HG02943 (cell line): ENCODE results near the gene PCBP3.
"Not testable (repeated sequence)": the region's sequence is repeated elsewhere in the genome, so short reads cannot be mapped to it uniquely, and the experiment has no call there.

Experiments
- ATAC-seq: cut with Tn5 transposase; IDR thresholded peaks from one replicate; pipeline ENCODE4 v1.9.1; 2021; ENCODE audit warnings: mild to moderate bottlenecking, low read depth, moderate library complexity; ENCODE audit not compliant: unreplicated experiment

Gene PCBP3

DNA sequence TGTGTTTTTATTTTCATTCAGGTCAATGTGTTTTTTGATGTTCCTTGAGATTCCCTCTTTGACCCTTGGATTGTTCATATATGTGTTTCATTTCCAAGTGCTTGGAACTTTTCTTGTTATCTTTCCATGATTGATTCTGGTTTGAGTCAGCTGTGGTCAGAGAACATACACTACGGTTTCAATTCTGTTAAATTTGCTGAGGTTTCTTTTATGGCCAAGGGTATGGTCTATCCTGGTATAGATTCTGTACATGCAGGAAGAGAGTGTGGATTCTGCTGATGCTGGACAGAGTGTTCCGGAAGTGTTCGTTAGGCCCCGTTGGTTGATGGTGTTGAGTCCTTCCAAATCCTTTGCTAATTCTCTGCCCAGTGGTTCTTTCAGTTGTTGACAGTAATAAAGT is 239.6 kb downstream of the PCBP3 start:
- no peak for ATAC-seq

DNA sequence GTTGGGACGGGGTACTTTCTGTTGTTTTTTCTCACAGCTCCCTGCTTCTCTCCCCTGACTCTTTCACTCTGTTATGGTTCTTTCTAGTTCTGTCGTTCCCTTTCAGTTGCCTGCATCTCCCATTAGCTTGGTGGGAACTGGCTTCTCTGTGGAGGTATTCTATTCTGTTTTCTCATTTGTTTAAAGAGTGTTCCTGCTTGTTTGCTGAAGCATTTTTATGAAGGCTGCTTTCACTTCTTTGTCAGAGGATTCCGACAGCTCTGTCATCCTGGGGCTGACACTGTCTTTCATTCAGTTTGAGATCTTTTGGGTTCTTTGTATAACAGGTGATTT is 242.0 kb downstream of the PCBP3 start:
- ATAC-seq = no peak

DNA sequence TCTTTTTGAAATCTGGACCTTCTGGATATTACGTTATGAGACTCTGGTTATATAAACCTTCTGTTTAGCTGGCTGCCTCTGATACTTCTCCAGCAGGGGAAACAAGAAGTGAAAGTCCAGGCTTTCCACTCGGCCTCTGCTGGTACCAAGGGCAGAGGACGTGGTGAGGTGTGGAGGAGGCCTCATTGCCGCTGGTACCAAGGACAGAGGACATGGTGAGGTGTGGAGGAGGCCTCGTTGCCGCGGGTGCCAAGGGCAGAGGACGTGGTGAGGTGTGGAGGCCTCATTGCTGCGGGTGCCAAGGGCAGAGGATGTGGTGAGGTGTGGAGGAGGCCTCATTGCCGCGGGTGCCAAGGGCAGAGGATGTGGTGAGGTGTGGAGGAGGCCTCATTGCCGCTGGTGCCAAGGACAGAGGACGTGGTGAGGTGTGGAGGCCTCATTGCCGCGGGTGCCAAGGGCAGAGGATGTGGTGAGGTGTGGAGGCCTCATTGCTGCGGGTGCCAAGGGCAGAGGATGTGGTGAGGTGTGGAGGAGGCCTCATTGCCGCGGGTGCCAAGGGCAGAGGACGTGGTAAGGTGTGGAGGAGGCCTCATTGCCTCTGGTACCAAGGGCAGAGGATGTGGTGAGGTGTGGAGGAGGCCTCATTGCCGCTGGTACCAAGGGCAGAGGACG is 242.5 kb downstream of the PCBP3 start:
- not testable (repeated sequence) for ATAC-seq

- no peak for ATAC-seq
Measured at GRCh38 chr21:45886610-45887026, 243.1 kb downstream of the PCBP3 start.

DNA sequence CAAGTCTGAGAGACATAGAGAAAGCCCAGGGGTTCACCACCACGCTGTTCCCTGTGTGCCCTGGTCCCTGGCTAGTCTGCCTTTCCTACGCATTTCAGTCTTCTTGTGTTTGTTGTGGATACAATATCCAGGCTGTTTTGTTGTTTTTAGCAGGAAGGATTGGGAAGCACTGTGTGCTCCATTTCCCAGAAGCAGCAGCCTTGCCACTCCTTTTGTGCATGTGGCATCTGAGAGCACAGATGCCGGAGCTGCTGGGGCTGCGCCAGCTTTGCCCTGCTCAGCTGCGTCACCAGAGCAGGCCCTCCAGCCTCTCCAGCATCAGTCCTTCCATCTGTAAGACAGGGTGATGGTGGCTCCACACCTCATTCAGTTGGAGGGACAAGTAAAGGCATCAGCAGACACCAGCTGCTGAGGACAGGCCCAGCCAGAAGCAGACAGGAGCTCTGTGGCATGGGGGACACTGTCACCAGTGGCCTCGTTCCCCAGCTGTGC is 243.6 kb downstream of the PCBP3 start:
- no peak for ATAC-seq

GRCh38 chr21:45887788-45888187 is 244.3 kb downstream of the PCBP3 start:
- ATAC-seq = no peak

- no peak for ATAC-seq
Measured at GRCh38 chr21:45888386-45889009, 245.0 kb downstream of the PCBP3 start.

DNA sequence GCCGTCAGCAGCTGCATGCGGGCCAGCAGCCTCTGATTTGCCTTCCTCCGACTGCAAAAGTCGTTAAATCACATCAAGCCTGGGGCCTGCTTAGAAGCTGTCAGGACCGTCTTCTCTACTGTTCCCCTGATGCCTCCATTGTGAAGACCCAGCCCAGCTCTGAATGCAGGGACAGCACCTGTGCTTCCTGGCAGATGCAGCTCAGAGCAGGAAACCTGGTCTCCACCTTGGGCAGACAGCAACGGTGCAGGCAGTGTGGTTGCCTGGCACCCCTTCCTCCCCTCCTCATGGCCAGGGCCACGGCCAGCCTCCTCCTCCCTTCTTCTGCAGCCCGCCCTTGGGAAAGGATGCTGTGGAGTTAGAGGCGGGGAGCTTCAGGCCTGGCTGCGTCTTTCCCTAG is 245.7 kb downstream of the PCBP3 start:
- no peak for ATAC-seq

DNA sequence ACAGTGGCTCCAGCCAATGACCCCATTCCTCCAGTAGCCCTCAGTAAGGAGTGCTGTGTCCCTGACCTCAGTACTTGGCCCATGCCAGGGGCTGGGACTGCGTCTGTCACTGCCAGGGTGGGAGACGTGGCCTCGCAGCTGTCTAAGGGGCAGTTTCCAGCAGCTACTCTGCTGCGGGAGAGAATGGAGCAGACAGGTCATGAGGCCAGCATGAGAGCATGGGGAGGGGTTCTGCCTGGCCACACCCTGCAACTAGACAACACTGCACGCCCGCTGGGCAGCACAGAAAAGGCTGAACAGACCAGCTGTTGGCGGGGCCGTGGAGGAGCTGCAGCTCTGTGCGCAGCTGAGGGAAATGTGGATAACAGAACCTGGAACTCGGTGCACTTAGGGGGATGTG is 246.4 kb downstream of the PCBP3 start:
- no peak for ATAC-seq

- ATAC-seq = no peak
Measured at GRCh38 chr21:45891388-45892155, 248.0 kb downstream of the PCBP3 start.

DNA sequence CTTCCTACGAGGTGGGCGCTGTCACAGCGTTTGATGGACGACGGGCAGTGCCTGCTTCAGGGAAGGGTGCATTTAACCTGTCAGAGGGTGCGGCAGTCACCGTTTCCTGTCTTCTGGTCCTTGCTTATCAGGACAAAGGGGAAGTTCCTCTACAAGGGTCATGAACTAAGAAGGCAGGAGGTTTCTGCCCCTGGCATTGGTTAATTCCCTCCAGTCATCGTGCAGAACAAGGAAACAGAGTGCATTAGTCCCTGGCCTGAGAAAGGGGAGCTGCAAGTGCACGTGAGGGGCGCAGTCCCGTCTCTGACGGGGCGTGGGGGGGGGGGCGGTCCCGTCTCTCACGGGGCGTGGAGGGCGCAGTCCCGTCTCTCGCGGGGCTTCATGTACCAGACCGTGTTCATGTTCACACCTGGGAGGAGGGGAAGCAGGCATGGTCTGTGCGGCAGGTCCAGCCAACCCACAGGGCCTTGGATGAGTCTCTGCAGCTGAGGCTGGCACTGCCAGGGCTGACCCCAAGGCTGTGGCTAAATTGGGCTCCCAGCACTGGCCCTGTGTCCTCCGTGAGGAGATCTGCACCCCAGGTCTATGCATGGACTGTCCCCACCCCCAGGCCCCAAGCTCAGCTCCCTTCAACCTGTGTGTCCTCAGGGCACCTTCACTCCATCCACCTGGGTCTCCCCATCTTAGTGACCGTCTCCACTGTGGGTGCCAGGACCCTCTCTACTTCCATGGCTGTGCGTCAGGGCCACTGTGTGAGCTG is 248.8 kb downstream of the PCBP3 start:
- ATAC-seq = no peak

- no peak for ATAC-seq
Measured at GRCh38 chr21:45892916-45893739, 249.6 kb downstream of the PCBP3 start.

DNA sequence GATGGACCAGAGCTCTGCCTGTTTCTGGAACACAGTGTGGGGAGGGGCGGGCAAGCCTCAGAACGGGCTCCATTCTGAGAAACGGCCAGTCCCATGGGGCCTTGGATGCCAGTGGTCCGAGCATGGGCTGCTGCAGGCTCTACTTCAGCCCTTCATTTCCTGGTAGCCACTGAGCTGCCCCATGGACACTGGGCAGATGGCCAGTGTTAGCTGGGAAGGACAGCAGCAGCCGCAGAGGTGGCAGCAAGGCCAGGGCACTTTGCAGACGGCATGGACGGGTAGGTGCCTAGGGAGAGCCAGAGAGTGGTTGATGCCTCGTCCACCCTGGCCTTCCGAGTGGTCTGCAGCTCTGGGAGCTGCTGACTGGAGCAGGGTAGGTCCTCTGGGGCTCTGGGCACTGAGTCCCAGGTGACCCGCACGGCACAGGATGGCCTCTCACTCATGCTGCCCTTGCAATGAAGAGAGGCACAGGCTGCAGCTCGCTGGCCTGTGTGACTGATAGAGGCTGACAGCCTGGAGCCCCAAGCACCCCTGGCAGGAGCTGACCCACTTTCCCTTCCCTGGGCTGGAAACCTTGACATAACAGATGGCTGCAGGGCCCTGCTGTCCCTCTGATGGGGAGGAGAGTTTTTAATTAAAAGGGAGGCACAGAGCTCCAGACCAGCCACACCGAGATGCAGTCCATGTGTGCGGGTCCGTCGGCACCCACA is 250.4 kb downstream of the PCBP3 start:
- ATAC-seq = no peak

DNA sequence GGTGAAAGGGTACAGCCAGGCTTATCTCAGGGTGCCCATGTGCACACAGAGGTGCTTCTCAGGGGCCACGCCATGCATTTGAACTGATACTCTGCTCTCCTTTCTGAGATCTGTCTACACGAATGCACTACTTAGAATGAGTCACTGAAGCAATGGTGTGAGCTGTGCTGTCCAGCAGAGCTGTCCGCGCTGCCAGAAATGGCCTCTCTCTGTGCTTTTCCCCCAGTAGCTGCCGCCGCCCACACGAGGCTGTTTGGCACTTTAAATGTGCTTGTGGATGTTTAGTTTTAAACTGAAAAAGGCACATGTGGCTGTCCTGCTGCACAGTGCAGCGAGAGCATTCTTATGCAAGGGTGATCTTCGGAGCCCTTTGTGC is 250.9 kb downstream of the PCBP3 start:
- ATAC-seq = no peak

GRCh38 chr21:45894906-45895777 is 251.6 kb downstream of the PCBP3 start:
- ATAC-seq = no peak

DNA sequence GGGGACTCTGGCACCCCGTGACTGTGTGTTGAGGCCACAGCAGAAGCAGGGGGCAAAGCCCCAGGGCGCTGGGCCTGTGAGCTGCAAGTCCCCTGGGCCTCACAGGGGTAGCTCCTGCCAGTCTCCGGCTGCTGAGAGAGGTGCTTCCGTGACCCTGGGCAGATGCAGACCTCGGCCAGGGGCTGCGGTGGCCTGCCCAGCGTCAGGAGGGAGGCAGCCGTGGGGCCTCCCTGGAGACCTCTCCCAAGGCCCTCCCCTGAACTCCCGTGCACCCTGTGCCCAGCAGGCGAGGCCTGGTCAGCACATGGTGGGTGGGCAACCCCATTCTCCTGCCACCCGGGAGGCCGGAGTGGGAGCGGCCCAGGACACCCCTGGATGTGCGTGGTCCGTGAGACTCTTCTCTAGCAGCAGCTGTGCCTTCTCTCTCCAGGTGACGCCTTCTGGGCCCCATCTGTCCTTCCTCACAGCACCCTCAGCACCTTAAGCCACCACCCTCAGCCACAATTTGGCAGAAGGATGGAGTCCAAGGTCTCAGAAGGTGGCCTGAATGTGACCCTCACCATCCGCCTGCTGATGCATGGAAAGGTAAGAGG is 252.3 kb downstream of the PCBP3 start:
- no peak for ATAC-seq

DNA sequence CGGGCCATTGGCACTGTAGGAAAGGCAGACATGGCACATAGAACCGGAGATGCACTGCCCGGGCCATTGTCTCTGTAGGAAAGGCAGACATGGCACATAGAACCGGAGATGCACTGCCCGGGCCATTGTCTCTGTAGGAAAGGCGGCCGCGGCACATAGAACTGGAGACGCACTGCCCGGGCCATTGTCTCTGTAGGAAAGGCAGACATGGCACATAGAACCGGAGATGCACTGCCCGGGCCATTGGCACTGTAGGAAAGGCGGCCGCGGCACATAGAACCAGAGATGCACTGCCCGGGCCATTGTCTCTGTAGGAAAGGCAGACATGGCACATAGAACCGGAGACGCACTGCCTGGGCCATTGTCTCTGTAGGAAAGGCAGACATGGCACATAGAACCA is 252.9 kb downstream of the PCBP3 start:
- ATAC-seq = not testable (repeated sequence)
